Muscle of back (tissue), 11 donors: ENCODE data around the gene DNAJC17. TPM values are rescaled to one million over a fixed set of nuclear protein-coding genes. Genes with fewer than 3 reads are reported as not detected.

Experiments used
- DNase-seq, 3 donors: peaks; one replicate each; pipeline versions ENCODE4 v3.0.0 to v3.0.0-alpha.2; 2013
- polyA plus RNA-seq, 10 donors: library from polyadenylated mRNA; unstranded; fragments of 120-200 nt; gene quantifications; one replicate each; pipeline ENCODE4 v1.2.1, GENCODE V29; 2013; ENCODE audit not compliant: insufficient read length in 10 of 10

The DNAJC17 gene
- polyA plus RNA-seq, 10 donors = 19.4 to 29.1 (median 23.7) TPM

- DNase-seq = no peak
These were observed 63.1 kb downstream of the DNAJC17 start for GRCh38 chr15:40743921-40744814.

GRCh38 chr15:40743485-40743901, 63.8 kb downstream of the DNAJC17 start:
- no peak for DNase-seq

DNA sequence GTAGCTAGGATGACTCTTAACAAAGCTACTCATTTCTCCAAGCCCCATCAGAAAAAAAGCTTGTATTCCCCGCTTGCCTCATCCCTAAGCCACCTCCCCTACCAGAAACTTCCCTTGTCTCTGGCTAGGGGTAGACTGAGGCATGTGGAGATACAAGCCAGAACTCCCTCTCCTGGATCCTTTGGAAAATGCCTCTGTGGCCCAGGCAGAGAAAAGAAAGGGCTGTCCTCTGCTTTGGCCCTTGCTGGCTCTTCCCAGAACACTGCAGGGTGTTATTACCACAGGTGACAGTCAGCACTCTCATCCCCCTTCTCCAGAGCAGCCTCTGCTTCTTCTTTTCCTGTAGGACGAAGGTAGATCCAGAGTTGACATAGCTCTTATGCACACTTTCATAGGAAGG, 67.4 kb downstream of the DNAJC17 start:
- no peak for DNase-seq

DNA sequence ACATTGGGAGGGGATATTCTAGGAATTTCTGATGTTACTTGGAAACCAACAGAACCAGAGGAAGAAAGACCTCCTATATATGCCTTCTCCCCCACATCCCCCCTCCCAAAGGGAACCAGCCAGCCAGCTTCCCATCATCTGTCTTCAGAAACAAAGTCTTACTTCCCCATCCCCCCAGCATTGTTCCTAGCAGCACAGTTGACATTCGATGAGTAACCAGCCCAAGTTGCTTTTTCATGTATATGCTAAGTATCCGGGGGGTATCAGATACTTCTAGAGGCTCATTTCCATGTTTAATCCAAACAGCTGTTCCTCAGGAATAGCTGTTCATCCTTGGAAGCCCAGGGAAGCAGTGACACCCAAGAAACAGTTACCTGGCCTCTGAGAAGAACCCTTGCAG, 68.2 kb downstream of the DNAJC17 start:
- no peak for DNase-seq

GRCh38 chr15:40737048-40737447, 70.2 kb downstream of the DNAJC17 start:
- no peak for DNase-seq

- DNase-seq = no peak
These were observed 70.7 kb downstream of the DNAJC17 start for GRCh38 chr15:40736575-40736974.

DNA sequence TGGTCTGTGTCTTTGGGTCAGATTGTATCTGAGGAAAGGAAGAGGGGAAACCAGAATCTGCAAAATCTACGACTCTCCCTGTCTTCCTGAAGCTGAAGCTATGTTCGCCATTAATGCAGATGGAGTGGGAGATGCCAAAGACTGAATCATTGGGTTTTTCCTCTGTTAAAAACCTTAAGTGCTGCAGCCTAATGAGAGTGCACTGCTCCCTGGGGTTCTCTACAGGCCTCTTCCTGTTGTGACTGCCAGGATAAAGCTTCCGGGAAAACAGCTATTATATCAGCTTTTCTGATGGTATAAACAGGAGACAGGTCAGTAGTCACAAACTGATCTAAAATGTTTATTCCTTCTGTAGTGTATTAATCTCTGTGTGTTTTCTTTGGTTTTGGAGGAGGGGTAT, 76.2 kb downstream of the DNAJC17 start:
- peak in 2 of 3 donors; percentile 22 to 52 for DNase-seq

- DNase-seq = no peak
These were observed 83.4 kb downstream of the DNAJC17 start for GRCh38 chr15:40723919-40724318.

DNA sequence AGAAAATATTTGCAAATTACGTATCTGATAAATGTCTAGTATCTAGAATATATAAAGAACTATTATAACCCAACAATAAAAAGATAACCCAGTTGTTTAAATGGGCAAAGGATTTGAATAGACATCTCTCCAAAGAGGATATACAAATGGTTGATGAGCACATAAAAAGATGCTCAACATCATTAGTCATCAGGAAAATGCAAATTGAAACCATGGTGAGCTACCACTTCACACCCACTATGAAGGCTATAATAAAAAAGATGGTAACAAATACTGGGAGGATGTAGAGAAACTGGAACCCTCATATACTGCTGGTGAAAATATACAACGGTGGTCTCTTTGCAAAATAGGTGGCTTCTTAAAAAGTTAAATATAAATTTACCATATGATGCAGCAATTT, 84.3 kb downstream of the DNAJC17 start:
- DNase-seq = no peak

- no peak for DNase-seq
These were observed 84.9 kb downstream of the DNAJC17 start for GRCh38 chr15:40722354-40722753.

- no peak for DNase-seq
These were observed 85.6 kb downstream of the DNAJC17 start for GRCh38 chr15:40721701-40722100.

- no peak for DNase-seq
These were observed 91.1 kb downstream of the DNAJC17 start for GRCh38 chr15:40716165-40716564.

Other genes starting within 250 kb of the DNAJC17 start
- 10 to 100 TPM; 13.1 to 27.8 (median 17.7) TPM for gene CCDC32, start 242.4 kb downstream of the DNAJC17 start, polyA plus RNA-seq
- 10 to 100 TPM in 2 of 10 donors, 1 to 10 TPM in 8; 6.2 to 12.0 (median 8.0) TPM for gene RPUSD2, start 238.2 kb downstream of the DNAJC17 start, polyA plus RNA-seq
- 10 to 100 TPM in 7 of 10 donors, 1 to 10 TPM in 3; 6.8 to 16.6 (median 12.1) TPM for gene KNL1, start 213.2 kb downstream of the DNAJC17 start, polyA plus RNA-seq
- gene RAD51, start 112.3 kb downstream of the DNAJC17 start, polyA plus RNA-seq = 10 to 100 TPM in 2 of 10 donors, 1 to 10 TPM in 8; 6.4 to 16.4 (median 8.8) TPM
- 10 to 100 TPM; 17.4 to 26.7 (median 22.2) TPM for gene RMDN3, start 52.2 kb downstream of the DNAJC17 start, polyA plus RNA-seq
- 1 to 10 TPM; 1.3 to 7.9 (median 4.7) TPM for gene GCHFR, start 43.4 kb downstream of the DNAJC17 start, polyA plus RNA-seq
- 1 to 10 TPM in 6 of 10 donors, under 1 TPM in 4; 0.68 to 2.4 (median 1.3) TPM for gene C15orf62, start 37.5 kb downstream of the DNAJC17 start, polyA plus RNA-seq
- 10 to 100 TPM; 13.6 to 21.1 (median 18.1) TPM for gene ZFYVE19, start 384 bp downstream of the DNAJC17 start, polyA plus RNA-seq
- gene PPP1R14D, start 21.2 kb upstream of the DNAJC17 start, polyA plus RNA-seq = not detected
- 10 to 100 TPM in 2 of 10 donors, 1 to 10 TPM in 1, under 1 TPM in 7; 0.24 to 11.2 (median 0.58) TPM for gene SPINT1, start 36.6 kb upstream of the DNAJC17 start, polyA plus RNA-seq
- gene RHOV, start 66.8 kb upstream of the DNAJC17 start, polyA plus RNA-seq = 1 to 10 TPM in 2 of 10 donors, under 1 TPM in 8; 0.12 to 4.4 (median 0.24) TPM
- 10 to 100 TPM in 4 of 10 donors, 1 to 10 TPM in 6; 7.8 to 12.4 (median 9.3) TPM for gene VPS18, start 87.0 kb upstream of the DNAJC17 start, polyA plus RNA-seq
- 10 to 100 TPM in 8 of 10 donors, 1 to 10 TPM in 2; 9.7 to 19.0 (median 11.6) TPM for gene DLL4, start 121.9 kb upstream of the DNAJC17 start, polyA plus RNA-seq
- 1 to 10 TPM; 1.3 to 6.5 (median 3.1) TPM for gene CHAC1, start 146.0 kb upstream of the DNAJC17 start, polyA plus RNA-seq